ENCODE data around the gene MEIKIN. TPM values are rescaled to one million over a fixed set of nuclear protein-coding genes. Genes with fewer than 3 reads are reported as not detected.

The MEIKIN gene
- total RNA-seq, 4 donors from 2014 or later: not detected

GRCh38 chr5:131947445-131947844, 2.0 kb upstream of the MEIKIN start:
- no peak for DNase-seq
- intact Hi-C loops (cut with DNase I; ENCODE audit: low total_unique reads): no loop called here

DNA sequence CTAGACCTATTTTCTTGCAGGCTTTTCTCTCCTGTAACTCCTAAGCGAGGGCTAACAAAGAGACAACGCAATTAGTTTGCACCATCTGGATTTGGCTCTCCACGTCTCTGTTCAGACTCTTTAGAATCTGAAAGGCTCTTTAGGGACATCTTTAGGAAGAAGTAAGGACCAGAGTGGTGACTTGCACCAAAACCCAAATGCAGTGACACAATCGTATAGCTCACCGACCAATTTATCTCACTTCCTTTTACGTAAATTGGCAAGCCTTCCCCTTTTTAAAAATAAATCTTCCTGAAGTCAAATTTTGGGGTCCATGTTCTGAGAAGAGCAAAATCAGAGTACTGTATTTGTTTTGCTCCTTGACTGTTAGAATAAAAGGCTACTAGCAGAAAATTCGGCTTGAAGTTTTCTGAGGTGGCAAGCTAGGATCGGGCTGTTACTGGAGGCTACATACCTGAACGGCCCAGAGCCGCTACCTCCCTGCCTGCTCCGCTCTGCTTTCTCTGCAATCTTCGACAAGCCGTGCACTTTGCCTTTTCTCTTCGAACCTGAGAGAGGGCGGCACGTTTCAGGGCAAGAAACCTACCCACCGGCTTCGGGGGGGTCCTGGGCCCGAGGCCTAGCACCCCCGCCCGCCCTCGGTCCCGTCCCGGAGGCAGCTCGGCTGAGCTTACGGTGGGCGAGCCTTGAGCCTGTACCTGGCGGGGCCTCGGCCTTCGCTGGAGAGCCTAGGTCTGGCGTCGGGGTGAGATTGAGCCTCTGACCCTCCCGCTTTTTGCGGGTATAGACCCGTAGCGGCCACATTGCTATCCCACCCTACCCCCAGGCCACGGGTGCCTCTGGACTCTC, 537 bp downstream of the MEIKIN start:
- no peaks in the 10 kb centered on the region for H3K9me3 ChIP-seq
- intact Hi-C loops (cut with DNase I; ENCODE audit: low total_unique reads): no loop called here
- H3K27me3 ChIP-seq: no peaks in the 10 kb centered on the region
- H3K36me3 ChIP-seq: no peaks in the 10 kb centered on the region
- H3K4me3 ChIP-seq: no peak overlapping the region
- H3K27ac ChIP-seq: no peak overlapping the region
- TF ChIP-seq, protein P1, sequence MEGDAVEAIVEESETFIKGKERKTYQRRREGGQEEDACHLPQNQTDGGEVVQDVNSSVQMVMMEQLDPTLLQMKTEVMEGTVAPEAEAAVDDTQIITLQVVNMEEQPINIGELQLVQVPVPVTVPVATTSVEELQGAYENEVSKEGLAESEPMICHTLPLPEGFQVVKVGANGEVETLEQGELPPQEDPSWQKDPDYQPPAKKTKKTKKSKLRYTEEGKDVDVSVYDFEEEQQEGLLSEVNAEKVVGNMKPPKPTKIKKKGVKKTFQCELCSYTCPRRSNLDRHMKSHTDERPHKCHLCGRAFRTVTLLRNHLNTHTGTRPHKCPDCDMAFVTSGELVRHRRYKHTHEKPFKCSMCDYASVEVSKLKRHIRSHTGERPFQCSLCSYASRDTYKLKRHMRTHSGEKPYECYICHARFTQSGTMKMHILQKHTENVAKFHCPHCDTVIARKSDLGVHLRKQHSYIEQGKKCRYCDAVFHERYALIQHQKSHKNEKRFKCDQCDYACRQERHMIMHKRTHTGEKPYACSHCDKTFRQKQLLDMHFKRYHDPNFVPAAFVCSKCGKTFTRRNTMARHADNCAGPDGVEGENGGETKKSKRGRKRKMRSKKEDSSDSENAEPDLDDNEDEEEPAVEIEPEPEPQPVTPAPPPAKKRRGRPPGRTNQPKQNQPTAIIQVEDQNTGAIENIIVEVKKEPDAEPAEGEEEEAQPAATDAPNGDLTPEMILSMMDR (IDR thresholded peaks at IDR 0.05): no peak
- TF ChIP-seq POLR2A (IDR thresholded peaks at IDR 0.05): no peak
- no peak for DNase-seq
- no peaks in the 10 kb centered on the region for H3K4me1 ChIP-seq

More at GRCh38 chr5:131947445-131947844, 2.0 kb upstream of the MEIKIN start:
- Histone ChIP-seq H3K4me3 (no peak overlapping the region), H3K4me1 (no peaks in the 10 kb centered on the region), H3K27ac (no peak overlapping the region), H3K9me3 (no peaks in the 10 kb centered on the region), H3K36me3 (no peaks in the 10 kb centered on the region), H3K27me3 (no peaks in the 10 kb centered on the region)
- TF ChIP-seq, protein P1 (IDR thresholded peaks at IDR 0.05): no peak
- TF ChIP-seq POLR2A (IDR thresholded peaks at IDR 0.05): no peak

- Histone ChIP-seq H3K27me3 (no peaks in the 10 kb centered on the region), H3K36me3 (no peaks in the 10 kb centered on the region), H3K9me3 (no peaks in the 10 kb centered on the region), H3K4me1 (no peaks in the 10 kb centered on the region), H3K27ac (no peak overlapping the region), H3K4me3 (no peak overlapping the region)
- no peak for DNase-seq
- TF ChIP-seq POLR2A (IDR thresholded peaks at IDR 0.05): no peak
- TF ChIP-seq, protein P1 (IDR thresholded peaks at IDR 0.05): no peak
- intact Hi-C loops (cut with DNase I; ENCODE audit: low total_unique reads): no loop called here
Measured at GRCh38 chr5:131943916-131944315, 1.5 kb downstream of the MEIKIN start.

- H3K27me3 ChIP-seq: no peaks in the 10 kb centered on the region
- H3K4me1 ChIP-seq: no peaks in the 10 kb centered on the region
- TF ChIP-seq, protein P1 (IDR thresholded peaks at IDR 0.05): no peak
- no peak for TF ChIP-seq POLR2A (IDR thresholded peaks at IDR 0.05)
- no peak overlapping the region for H3K27ac ChIP-seq
- no peaks in the 10 kb centered on the region for H3K9me3 ChIP-seq
- H3K36me3 ChIP-seq: no peaks in the 10 kb centered on the region
- intact Hi-C loops (cut with DNase I; ENCODE audit: low total_unique reads): no loop called here
- no peak for DNase-seq
- H3K4me3 ChIP-seq: no peak overlapping the region
Measured at GRCh38 chr5:131942016-131942415, 3.4 kb downstream of the MEIKIN start.

DNA sequence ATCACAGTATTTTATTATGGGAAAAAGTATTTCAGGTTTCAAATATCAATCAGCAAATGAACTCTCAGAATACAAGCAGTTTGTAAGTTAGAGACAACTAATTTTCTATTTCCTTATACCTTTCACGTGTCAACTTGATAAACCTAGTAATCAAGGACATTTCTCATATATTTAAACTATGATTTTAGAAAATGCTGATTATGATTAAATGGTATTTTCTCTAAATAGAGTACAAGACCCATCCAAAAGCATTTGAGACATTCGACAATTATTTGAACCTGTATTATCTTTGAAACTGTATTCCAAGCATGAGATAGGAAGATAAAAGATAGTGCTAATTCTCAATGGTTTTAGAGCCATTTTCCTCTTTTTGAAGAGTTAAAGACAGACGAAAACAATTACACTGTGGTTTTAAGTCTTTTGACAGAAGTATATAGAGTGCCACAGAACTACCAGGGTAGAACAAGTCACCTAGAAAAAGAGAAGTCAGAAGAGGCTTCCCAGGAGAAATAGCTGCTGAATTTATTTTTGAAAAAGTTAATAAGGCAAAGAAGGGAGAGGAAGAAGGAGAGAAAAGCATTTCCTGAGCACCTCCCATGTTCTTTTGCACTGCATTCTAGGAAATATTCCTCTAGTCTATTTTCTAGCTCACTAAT, 5.6 kb downstream of the MEIKIN start:
- Histone ChIP-seq H3K4me1 (no peaks in the 10 kb centered on the region), H3K9me3 (no peaks in the 10 kb centered on the region), H3K27me3 (no peaks in the 10 kb centered on the region), H3K36me3 (no peaks in the 10 kb centered on the region), H3K4me3 (no peak overlapping the region), H3K27ac (no peak overlapping the region)
- DNase-seq: no peak
- intact Hi-C loops (cut with DNase I; ENCODE audit: low total_unique reads): no loop called here
- TF ChIP-seq, protein P1 (IDR thresholded peaks at IDR 0.05): no peak
- TF ChIP-seq POLR2A (IDR thresholded peaks at IDR 0.05): no peak

All from uterus (tissue), 4 donors.